ENCODE results near the gene ACOX1. TPM values are rescaled to one million over a fixed set of nuclear protein-coding genes. Genes with fewer than 3 reads are reported as not detected.

Gene ACOX1
- total RNA-seq (2014; rRNA removed; shearing (Covaris generic)): 27.6 and 36.3 TPM in 2 replicates
- polyA plus RNA-seq (2016; fragmentation: Nextera tagmentation; extraction: Ambion mirVana): 17.4 and 20.5 TPM in 2 replicates

DNA sequence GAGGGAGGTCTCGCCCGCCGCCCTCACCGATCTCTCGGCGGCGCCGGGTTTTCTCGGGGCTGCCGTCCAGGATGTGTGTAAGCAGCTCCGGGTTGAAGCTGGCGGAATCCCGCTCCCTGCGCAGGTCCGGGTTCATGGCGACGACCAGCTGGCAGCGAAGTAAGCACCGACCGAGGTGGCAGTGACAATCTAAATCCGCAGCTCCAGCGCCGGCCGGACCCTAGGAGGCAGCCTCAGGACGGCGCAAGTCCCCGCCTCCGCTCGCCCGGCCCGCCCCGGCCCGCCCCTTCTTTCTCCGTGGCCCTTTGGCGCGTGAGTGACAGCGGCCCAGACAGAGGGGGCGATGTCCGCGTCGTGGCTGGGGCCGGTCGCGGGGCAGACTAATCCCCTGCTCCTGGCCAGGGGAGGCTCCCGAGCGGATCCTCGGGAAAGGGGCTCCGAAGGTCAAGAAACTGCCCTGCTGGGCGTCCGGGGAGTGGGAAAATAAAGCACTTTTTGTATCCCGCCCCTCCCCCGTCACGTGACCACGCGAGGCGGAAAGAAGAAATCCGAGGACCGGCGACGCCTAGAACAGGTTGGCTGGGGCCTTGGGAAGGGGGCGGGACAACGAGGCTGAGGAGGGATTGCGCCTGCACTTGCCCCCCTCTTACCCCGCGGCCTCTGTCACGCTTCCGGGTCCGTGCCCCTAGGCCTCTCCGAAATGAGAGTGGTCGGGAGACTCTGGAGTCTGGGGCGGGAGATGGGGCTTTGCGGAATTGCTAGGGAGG is at the start of gene ACOX1, which contains the start of gene TEN1:
ACOX1 (minus strand) TSS at position 229 of the 767 bp plus-strand sequence; CDS start at position 136, 93 bp downstream.
TEN1 (plus strand) TSS at position 303 of the 767 bp plus-strand sequence. CDS start 6,953 bp downstream, outside the sequence.
- Histone ChIP-seq H3F3A (ENCODE audit: insufficient read depth) (peaks cover 42% of the 10 kb centered on the region), H3K79me2 (ENCODE audit: insufficient read depth) (peaks cover 49% of the 10 kb centered on the region), H3K4me1 (ENCODE audit: insufficient read depth) (peaks cover 56% of the 10 kb centered on the region), H3K4me2 (ENCODE audit: unreplicated experiment) (peak within 1 kb of the TSS; percentile 90), H3K27ac (peak within 1 kb of the TSS; percentile 99), H3K36me3 (ENCODE audit: low read depth) (no peaks in the 10 kb centered on the region), H2AFZ (peak within 1 kb of the TSS; percentile 85), H3K4me3 (peak within 1 kb of the TSS; percentile 88), H3K9me2 (ENCODE audit: insufficient read depth) (no peaks in the 10 kb centered on the region), H3K9ac (peak within 1 kb of the TSS; percentile 95), H3K27me3 (replicated peaks; ENCODE audit: insufficient read depth) (no peaks in the 10 kb centered on the region), H3K9me3 (ENCODE audit: low read depth) (no peaks in the 10 kb centered on the region), H4K20me1 (ENCODE audit: insufficient read depth) (no peaks in the 10 kb centered on the region)
- TF ChIP-seq EZH2phosphoT487 (IDR thresholded peaks at IDR 0.05; ENCODE audit: insufficient read depth, low read depth) (no peak), EZH2 (IDR thresholded peaks at IDR 0.05; ENCODE audit: insufficient read depth, poor library complexity, severe bottlenecking) (no peak)
- 1 to 3% methylated on average over 62 to 72 of the region's 72 CpGs for WGBS, 2 experiments (ENCODE audit: low coverage in 1 of 2, low lambda C conversion rate in 2 of 2, missing lambda C conversion rate in 2 of 2)
- in situ Hi-C loops (cut with MboI): no loop called here
- DNase-seq: peak; percentile 98

DNA sequence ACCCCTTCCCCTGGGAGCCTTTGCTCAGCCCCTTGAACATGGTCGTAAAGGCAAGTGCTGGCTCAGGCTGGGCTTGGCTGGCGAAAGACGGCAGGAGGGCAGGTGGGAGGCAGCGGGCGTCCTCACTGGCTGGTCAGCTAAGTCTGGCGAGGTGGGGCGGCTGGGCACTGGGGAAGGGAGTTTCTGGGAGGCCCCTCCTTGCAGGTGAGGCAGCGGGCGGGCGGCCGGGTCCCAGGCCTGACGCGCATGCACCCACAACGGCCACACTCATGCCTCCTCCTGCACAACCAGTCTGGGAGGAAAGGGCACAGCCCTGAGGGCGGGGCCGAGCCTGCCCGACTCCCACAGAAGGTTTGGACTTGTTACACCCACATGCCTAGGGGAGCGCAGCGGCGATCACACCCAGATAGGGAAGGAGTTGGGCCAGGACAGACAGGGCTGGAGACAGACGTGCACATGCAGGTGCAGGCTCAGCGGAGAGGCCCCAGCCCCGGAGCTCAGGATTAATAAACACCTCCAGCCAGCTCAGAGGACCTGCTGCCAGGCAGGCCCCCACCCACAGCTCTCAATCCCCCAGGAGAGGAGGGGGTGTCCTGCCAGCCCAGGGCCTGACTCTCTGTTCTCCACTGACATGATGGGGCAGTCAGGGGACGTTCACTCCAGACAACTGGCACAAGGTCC is 48.3 kb upstream of the ACOX1 start, which contains the start of gene EVPL:
EVPL (minus strand) TSS at position 148 of the 681 bp plus-strand sequence; CDS start at position 40, 108 bp downstream.
- Histone ChIP-seq H3K36me3 (ENCODE audit: low read depth) (no peaks in the 10 kb centered on the region), H3K79me2 (ENCODE audit: insufficient read depth) (no peaks in the 10 kb centered on the region), H3F3A (ENCODE audit: insufficient read depth) (no peaks in the 10 kb centered on the region), H3K4me3 (no peak within 1 kb of the TSS), H3K9me3 (ENCODE audit: low read depth) (no peaks in the 10 kb centered on the region), H3K4me2 (ENCODE audit: unreplicated experiment) (no peak within 1 kb of the TSS), H3K27ac (no peak within 1 kb of the TSS), H3K4me1 (ENCODE audit: insufficient read depth) (no peaks in the 10 kb centered on the region), H3K9ac (no peak within 1 kb of the TSS), H4K20me1 (ENCODE audit: insufficient read depth) (no peaks in the 10 kb centered on the region), H3K27me3 (replicated peaks; ENCODE audit: insufficient read depth) (no peaks in the 10 kb centered on the region), H2AFZ (no peak within 1 kb of the TSS), H3K9me2 (ENCODE audit: insufficient read depth) (no peaks in the 10 kb centered on the region)
- no peak for TF ChIP-seq EZH2phosphoT487 (IDR thresholded peaks at IDR 0.05; ENCODE audit: insufficient read depth, low read depth)
- no peak for TF ChIP-seq EZH2 (IDR thresholded peaks at IDR 0.05; ENCODE audit: insufficient read depth, poor library complexity, severe bottlenecking)
- 68 to 78% methylated on average over 12 to 24 of the region's 24 CpGs for WGBS, 2 experiments (ENCODE audit: low coverage in 1 of 2, low lambda C conversion rate in 2 of 2, missing lambda C conversion rate in 2 of 2)
- in situ Hi-C loops (cut with MboI): no loop called here
- no peak for DNase-seq

- Histone ChIP-seq H3K4me2 (ENCODE audit: unreplicated experiment) (no peak overlapping the region), H2AFZ (no peak overlapping the region), H3F3A (ENCODE audit: insufficient read depth) (no peaks in the 10 kb centered on the region), H3K4me3 (no peak overlapping the region), H3K9me2 (ENCODE audit: insufficient read depth) (no peaks in the 10 kb centered on the region), H3K27me3 (replicated peaks; ENCODE audit: insufficient read depth) (no peaks in the 10 kb centered on the region), H3K27ac (no peak overlapping the region), H3K79me2 (ENCODE audit: insufficient read depth) (no peaks in the 10 kb centered on the region), H4K20me1 (ENCODE audit: insufficient read depth) (no peaks in the 10 kb centered on the region), H3K9ac (no peak overlapping the region), H3K36me3 (ENCODE audit: low read depth) (no peaks in the 10 kb centered on the region), H3K9me3 (ENCODE audit: low read depth) (no peaks in the 10 kb centered on the region), H3K4me1 (ENCODE audit: insufficient read depth) (no peaks in the 10 kb centered on the region)
- 77 to 85% methylated on average over 8 to 15 of the region's 15 CpGs for WGBS, 2 experiments (ENCODE audit: low coverage in 1 of 2, low lambda C conversion rate in 2 of 2, missing lambda C conversion rate in 2 of 2)
- DNase-seq: no peak
- no peak for TF ChIP-seq EZH2phosphoT487 (IDR thresholded peaks at IDR 0.05; ENCODE audit: insufficient read depth, low read depth)
- TF ChIP-seq EZH2 (IDR thresholded peaks at IDR 0.05; ENCODE audit: insufficient read depth, poor library complexity, severe bottlenecking): no peak
- in situ Hi-C loops (cut with MboI): no loop called here
Observed at GRCh38 chr17:76026714-76027158, 47.8 kb upstream of the ACOX1 start.

- Histone ChIP-seq H3K9ac (no peak overlapping the region), H3K9me2 (ENCODE audit: insufficient read depth) (no peaks in the 10 kb centered on the region), H3K4me2 (ENCODE audit: unreplicated experiment) (no peak overlapping the region), H3K79me2 (ENCODE audit: insufficient read depth) (no peaks in the 10 kb centered on the region), H3K9me3 (ENCODE audit: low read depth) (no peaks in the 10 kb centered on the region), H3F3A (ENCODE audit: insufficient read depth) (no peaks in the 10 kb centered on the region), H3K27ac (no peak overlapping the region), H3K4me3 (no peak overlapping the region), H3K36me3 (ENCODE audit: low read depth) (no peaks in the 10 kb centered on the region), H3K27me3 (replicated peaks; ENCODE audit: insufficient read depth) (peaks cover under 1% of the 10 kb centered on the region), H2AFZ (no peak overlapping the region), H3K4me1 (ENCODE audit: insufficient read depth) (no peaks in the 10 kb centered on the region), H4K20me1 (ENCODE audit: insufficient read depth) (no peaks in the 10 kb centered on the region)
- no peak for DNase-seq
- TF ChIP-seq EZH2phosphoT487 (IDR thresholded peaks at IDR 0.05; ENCODE audit: insufficient read depth, low read depth) (no peak), EZH2 (IDR thresholded peaks at IDR 0.05; ENCODE audit: insufficient read depth, poor library complexity, severe bottlenecking) (no peak)
- in situ Hi-C loops (cut with MboI): no loop called here
- WGBS, 2 experiments (ENCODE audit: low coverage in 1 of 2, low lambda C conversion rate in 2 of 2, missing lambda C conversion rate in 2 of 2): 77 to 79% methylated on average over 11 to 12 of the region's 12 CpGs
Observed at GRCh38 chr17:76025294-76025693, 46.3 kb upstream of the ACOX1 start.

Measured in GM23248 (cell line).